ENCODE measurements around the gene GPBP1L1.
"Not testable (repeated sequence)": the region's sequence is repeated elsewhere in the genome, so short reads cannot be mapped to it uniquely, and the experiment has no call there.

Gene GPBP1L1

GRCh38 chr1:45679123-45679522 lies 7.2 kb downstream of the GPBP1L1 start:
- FAIRE-seq, result no peak

GRCh38 chr1:45678489-45678888 lies 7.8 kb downstream of the GPBP1L1 start:
- no peak for FAIRE-seq

- no peak for FAIRE-seq
Observed at GRCh38 chr1:45677751-45678245, 8.5 kb downstream of the GPBP1L1 start.

GRCh38 chr1:45676553-45676952 lies 9.8 kb downstream of the GPBP1L1 start:
- not testable (repeated sequence) for FAIRE-seq

GRCh38 chr1:45674478-45674877 lies 11.9 kb downstream of the GPBP1L1 start:
- no peak for FAIRE-seq

GRCh38 chr1:45673956-45674355 lies 12.4 kb downstream of the GPBP1L1 start:
- FAIRE-seq, result no peak

GRCh38 chr1:45669859-45670655 lies 16.3 kb downstream of the GPBP1L1 start:
- no peak for FAIRE-seq

- no peak for FAIRE-seq
Observed at GRCh38 chr1:45669379-45669778, 17.0 kb downstream of the GPBP1L1 start.

GRCh38 chr1:45668526-45668925 lies 17.8 kb downstream of the GPBP1L1 start:
- no peak for FAIRE-seq

- FAIRE-seq, result no peak
Observed at GRCh38 chr1:45667321-45668111, 18.8 kb downstream of the GPBP1L1 start.

- no peak for FAIRE-seq
Observed at GRCh38 chr1:45666836-45667235, 19.5 kb downstream of the GPBP1L1 start.

- no peak for FAIRE-seq
Observed at GRCh38 chr1:45660336-45660735, 26.0 kb downstream of the GPBP1L1 start.

GRCh38 chr1:45659222-45659621 lies 27.1 kb downstream of the GPBP1L1 start:
- FAIRE-seq, result no peak

- FAIRE-seq, result no peak
Observed at GRCh38 chr1:45658171-45658570, 28.2 kb downstream of the GPBP1L1 start.

- no peak for FAIRE-seq
Observed at GRCh38 chr1:45656573-45657226, 29.6 kb downstream of the GPBP1L1 start.

- no peak for FAIRE-seq
Observed at GRCh38 chr1:45654540-45655280, 31.6 kb downstream of the GPBP1L1 start.

GRCh38 chr1:45647248-45648021 lies 38.9 kb downstream of the GPBP1L1 start:
- FAIRE-seq, result no peak

- no peak for FAIRE-seq
Observed at GRCh38 chr1:45644661-45645060, 41.7 kb downstream of the GPBP1L1 start.

- FAIRE-seq, result no peak
Observed at GRCh38 chr1:45643978-45644377, 42.4 kb downstream of the GPBP1L1 start.

- FAIRE-seq, result no peak
Observed at GRCh38 chr1:45643321-45643720, 43.0 kb downstream of the GPBP1L1 start.

- no peak for FAIRE-seq
Observed at GRCh38 chr1:45640293-45640692, 46.0 kb downstream of the GPBP1L1 start.

GRCh38 chr1:45635211-45635610 lies 51.1 kb downstream of the GPBP1L1 start:
- FAIRE-seq, result no peak

Measured in endometrium (tissue), 2 donors.